ENCODE data around the gene DKKL1.

Gene DKKL1

DNA sequence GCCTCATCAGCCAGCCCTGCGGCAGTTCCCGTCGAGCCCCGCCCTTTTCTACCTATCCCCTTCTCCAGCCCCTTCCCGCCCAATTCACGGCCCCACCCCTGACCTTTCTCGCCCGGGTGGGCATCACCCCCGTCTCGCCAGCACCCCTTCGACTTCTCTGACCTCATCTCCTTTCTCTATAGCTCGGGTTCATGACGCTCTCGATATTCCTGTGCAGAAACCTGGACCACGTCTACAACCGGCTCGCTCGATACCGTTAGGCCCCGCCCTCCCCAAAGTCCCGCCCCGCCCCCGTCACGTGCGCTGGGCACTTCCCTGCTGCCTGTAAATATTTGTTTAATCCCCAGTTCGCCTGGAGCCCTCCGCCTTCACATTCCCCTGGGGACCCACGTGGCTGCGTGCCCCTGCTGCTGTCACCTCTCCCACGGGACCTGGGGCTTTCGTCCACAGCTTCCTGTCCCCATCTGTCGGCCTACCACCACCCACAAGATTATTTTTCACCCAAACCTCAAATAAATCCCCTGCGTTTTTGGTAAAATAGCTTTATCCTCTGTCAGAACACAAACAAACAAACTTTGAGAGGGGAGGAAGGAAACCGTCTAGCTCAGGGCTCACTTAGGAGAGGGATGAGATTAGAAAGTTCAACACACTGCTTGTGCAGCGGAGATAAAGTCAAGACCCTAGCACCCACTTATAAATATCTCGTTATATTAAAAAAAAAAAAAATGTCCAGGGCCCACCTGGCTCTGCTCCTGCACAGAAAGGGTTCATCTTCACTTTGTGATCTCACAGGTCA lies 23.4 kb upstream of the DKKL1 start:
- Histone ChIP-seq H3K4me1 (peaks cover 0 to 30% (median 18%) of the 10 kb centered on the region in 4 donors), H3K9me3 (no peaks in the 10 kb centered on the region), H3K4me3 (peak overlapping the region; percentile 52 to 77), H3K27me3 (no peaks in the 10 kb centered on the region), H3K27ac (peak overlapping the region; percentile 85 to 96), H3K36me3 (peaks cover 40 to 53% (median 42%) of the 10 kb centered on the region in 3 donors)
- TF ChIP-seq, protein P1, sequence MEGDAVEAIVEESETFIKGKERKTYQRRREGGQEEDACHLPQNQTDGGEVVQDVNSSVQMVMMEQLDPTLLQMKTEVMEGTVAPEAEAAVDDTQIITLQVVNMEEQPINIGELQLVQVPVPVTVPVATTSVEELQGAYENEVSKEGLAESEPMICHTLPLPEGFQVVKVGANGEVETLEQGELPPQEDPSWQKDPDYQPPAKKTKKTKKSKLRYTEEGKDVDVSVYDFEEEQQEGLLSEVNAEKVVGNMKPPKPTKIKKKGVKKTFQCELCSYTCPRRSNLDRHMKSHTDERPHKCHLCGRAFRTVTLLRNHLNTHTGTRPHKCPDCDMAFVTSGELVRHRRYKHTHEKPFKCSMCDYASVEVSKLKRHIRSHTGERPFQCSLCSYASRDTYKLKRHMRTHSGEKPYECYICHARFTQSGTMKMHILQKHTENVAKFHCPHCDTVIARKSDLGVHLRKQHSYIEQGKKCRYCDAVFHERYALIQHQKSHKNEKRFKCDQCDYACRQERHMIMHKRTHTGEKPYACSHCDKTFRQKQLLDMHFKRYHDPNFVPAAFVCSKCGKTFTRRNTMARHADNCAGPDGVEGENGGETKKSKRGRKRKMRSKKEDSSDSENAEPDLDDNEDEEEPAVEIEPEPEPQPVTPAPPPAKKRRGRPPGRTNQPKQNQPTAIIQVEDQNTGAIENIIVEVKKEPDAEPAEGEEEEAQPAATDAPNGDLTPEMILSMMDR (IDR thresholded peaks at IDR 0.05) = no peak
- peak; percentile 80 to 97 for DNase-seq
- intact Hi-C loops (cut with DNase I; ENCODE audit: low total_unique reads) = loop anchor here (10.0 kb wide), 1 partner anchor 75 kb away; no protein-coding TSS in a partner anchor

DNA sequence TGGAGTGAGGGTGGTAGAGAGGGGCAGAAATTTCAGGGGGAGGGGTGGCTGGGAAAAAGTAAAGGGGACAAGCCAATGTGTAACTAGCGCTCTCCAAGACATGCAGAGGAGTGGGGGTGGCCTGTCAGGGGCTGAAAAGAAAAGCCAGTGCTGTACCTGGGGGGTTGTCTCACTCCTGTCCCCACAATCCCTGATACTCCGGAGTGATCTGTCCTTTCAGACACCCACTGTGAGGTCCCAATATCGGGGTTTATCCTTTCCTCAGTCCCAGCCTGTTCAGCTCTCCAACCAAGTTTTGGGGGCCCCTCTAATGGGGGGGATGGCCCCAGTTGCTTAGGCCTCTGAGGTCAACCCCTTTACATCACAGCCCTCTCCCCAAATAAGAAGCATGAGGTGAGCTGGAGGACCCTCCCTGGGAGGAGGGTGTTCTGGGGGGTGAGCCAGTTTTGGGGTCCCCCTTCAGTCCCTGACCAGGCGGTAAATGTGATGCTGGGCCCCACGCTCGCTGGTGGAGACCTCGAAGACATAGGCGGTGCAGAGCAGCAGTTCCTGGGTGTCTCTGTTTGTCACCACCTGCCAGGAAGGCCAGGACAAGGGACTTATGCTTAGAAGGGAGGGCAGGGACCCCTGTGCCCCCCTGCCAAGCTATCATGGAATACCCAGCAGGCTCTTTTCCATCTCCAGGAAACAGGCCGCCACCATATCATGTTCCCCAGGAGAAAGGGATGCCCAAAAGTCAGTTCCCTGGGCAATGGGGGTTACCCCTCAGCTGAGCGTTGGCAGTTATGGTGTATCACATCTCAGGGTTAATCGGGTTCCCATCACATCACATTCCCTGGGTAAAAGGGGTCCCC lies 22.6 kb upstream of the DKKL1 start:
- TF ChIP-seq, protein P1 (IDR thresholded peaks at IDR 0.05) = no peak
- Histone ChIP-seq H3K27ac (peak overlapping the region; percentile 85 to 96), H3K4me3 (peak overlapping the region in 1 of 2 donors; percentile 52), H3K4me1 (peaks cover 0 to 30% (median 18%) of the 10 kb centered on the region in 4 donors), H3K36me3 (peaks cover 46 to 55% (median 49%) of the 10 kb centered on the region in 3 donors), H3K9me3 (no peaks in the 10 kb centered on the region), H3K27me3 (no peaks in the 10 kb centered on the region)
- intact Hi-C loops (cut with DNase I; ENCODE audit: low total_unique reads) = loop anchor here (10.0 kb wide), 1 partner anchor 76 kb away; no protein-coding TSS in a partner anchor
- DNase-seq = peak in 1 of 2 donors; percentile 65

DNA sequence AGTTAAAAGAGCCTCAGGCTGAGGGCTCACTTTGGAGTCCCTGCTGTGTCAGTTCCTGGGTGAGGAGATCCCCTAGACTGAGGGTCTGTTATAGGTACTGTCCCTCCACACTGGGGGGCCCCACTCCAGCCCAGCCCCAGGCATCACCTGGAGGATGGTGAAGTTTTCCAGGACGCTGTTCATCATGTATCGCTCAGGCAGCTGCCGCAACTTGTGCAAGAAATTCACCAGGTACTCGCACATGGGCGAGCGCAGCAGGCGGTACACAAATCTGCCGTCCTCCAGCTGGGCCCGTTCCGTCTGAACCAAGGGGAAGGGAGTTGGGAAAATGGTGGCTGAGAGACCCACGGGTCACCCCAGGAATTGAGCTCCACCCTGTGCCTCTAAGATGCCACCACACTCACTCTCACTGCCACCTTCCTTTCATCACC lies 21.4 kb upstream of the DKKL1 start:
- Histone ChIP-seq H3K27me3 (no peaks in the 10 kb centered on the region), H3K4me3 (no peak overlapping the region), H3K27ac (no peak overlapping the region), H3K36me3 (peaks cover 58 to 67% (median 61%) of the 10 kb centered on the region in 3 donors), H3K4me1 (peaks cover 0 to 30% (median 18%) of the 10 kb centered on the region in 4 donors), H3K9me3 (no peaks in the 10 kb centered on the region)
- intact Hi-C loops (cut with DNase I; ENCODE audit: low total_unique reads) = loop anchor here (10.0 kb wide), 1 partner anchor 78 kb away; no protein-coding TSS in a partner anchor
- TF ChIP-seq, protein P1 (IDR thresholded peaks at IDR 0.05) = no peak
- DNase-seq = peak in 1 of 2 donors; percentile 61

DNA sequence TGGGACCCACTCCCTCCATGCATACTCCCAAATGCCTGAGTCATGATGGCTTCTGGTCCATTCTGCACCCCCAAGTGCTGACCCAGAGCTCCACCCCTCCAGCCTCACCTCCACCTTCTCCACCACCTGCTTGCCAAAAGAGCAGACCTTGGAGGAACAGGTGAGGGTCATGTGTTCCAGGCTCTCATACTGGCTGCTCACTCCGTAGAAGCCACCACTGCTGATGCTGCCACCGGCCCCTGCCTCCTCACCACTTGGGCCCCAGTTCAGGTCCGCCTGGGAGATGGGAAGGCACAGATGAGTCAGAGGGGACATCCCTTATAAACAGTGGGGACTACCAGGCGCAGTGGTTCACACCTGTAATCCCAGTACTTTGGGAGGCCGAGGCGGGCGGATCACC lies 20.6 kb upstream of the DKKL1 start:
- peak in 1 of 2 donors; percentile 49 for DNase-seq
- H3K36me3 ChIP-seq = peaks cover 62 to 75% (median 64%) of the 10 kb centered on the region in 3 donors
- intact Hi-C loops (cut with DNase I; ENCODE audit: low total_unique reads) = loop anchor here (10.0 kb wide), 1 partner anchor 78 kb away; no protein-coding TSS in a partner anchor

More for the DNA sequence above, 20.6 kb upstream of the DKKL1 start:
- Histone ChIP-seq H3K4me3 (no peak overlapping the region), H3K9me3 (no peaks in the 10 kb centered on the region), H3K27ac (no peak overlapping the region), H3K27me3 (no peaks in the 10 kb centered on the region), H3K4me1 (peaks cover 0 to 27% (median 16%) of the 10 kb centered on the region in 4 donors)
- TF ChIP-seq, protein P1 (IDR thresholded peaks at IDR 0.05) = no peak

Measured in tibial artery (tissue), 4 donors.